GM19467 (cell line): Measurements from ENCODE around the gene TPK1.

ENCODE experiments used
- ATAC-seq: cut with Tn5 transposase; IDR thresholded peaks from one replicate; pipeline ENCODE4 v1.9.1; 2021; ENCODE audit warnings: mild to moderate bottlenecking, moderate library complexity; ENCODE audit not compliant: unreplicated experiment

The TPK1 gene

GRCh38 chr7:144835652-144836544, at the start of gene TPK1:
TSS of gene TPK1 (minus strand) at chr7:144836053. CDS start at chr7:144835602, 451 bp downstream.
- ATAC-seq = peak; percentile 91

GRCh38 chr7:144885478-144885877, 49.6 kb upstream of the TPK1 start:
- ATAC-seq = no peak

GRCh38 chr7:144884896-144885295, 49.0 kb upstream of the TPK1 start:
- no peak for ATAC-seq

GRCh38 chr7:144873316-144873845, 37.5 kb upstream of the TPK1 start:
- ATAC-seq = no peak

GRCh38 chr7:144869082-144869481, 33.2 kb upstream of the TPK1 start:
- no peak for ATAC-seq

- ATAC-seq = peak; percentile 79
Observed at GRCh38 chr7:144866189-144866588, 30.3 kb upstream of the TPK1 start.

- no peak for ATAC-seq
Observed at GRCh38 chr7:144863320-144863647, 27.4 kb upstream of the TPK1 start.

- no peak for ATAC-seq
Observed at GRCh38 chr7:144862612-144863319, 26.9 kb upstream of the TPK1 start.

- no peak for ATAC-seq
Observed at GRCh38 chr7:144859739-144860138, 23.9 kb upstream of the TPK1 start.

GRCh38 chr7:144857463-144857862, 21.6 kb upstream of the TPK1 start:
- no peak for ATAC-seq

GRCh38 chr7:144854839-144855424, 19.1 kb upstream of the TPK1 start:
- no peak for ATAC-seq

GRCh38 chr7:144853542-144853941, 17.7 kb upstream of the TPK1 start:
- ATAC-seq = no peak

- ATAC-seq = no peak
Observed at GRCh38 chr7:144848078-144848477, 12.2 kb upstream of the TPK1 start.

GRCh38 chr7:144842377-144842851, 6.6 kb upstream of the TPK1 start:
- ATAC-seq = peak; percentile 93

- no peak for ATAC-seq
Observed at GRCh38 chr7:144836545-144836842, 641 bp upstream of the TPK1 start.

GRCh38 chr7:144835155-144835611, 670 bp downstream of the TPK1 start:
- ATAC-seq = peak; percentile 28

- peak; percentile 25 for ATAC-seq
Observed at GRCh38 chr7:144834641-144835144, 1.2 kb downstream of the TPK1 start.

- ATAC-seq = no peak
Observed at GRCh38 chr7:144830811-144831210, 5.0 kb downstream of the TPK1 start.

GRCh38 chr7:144830024-144830785, 5.6 kb downstream of the TPK1 start:
- no peak for ATAC-seq

- ATAC-seq = no peak
Observed at GRCh38 chr7:144827621-144828020, 8.2 kb downstream of the TPK1 start.

- no peak for ATAC-seq
Observed at GRCh38 chr7:144826208-144826607, 9.6 kb downstream of the TPK1 start.
